ENCODE data around the gene RNLS.

DNA sequence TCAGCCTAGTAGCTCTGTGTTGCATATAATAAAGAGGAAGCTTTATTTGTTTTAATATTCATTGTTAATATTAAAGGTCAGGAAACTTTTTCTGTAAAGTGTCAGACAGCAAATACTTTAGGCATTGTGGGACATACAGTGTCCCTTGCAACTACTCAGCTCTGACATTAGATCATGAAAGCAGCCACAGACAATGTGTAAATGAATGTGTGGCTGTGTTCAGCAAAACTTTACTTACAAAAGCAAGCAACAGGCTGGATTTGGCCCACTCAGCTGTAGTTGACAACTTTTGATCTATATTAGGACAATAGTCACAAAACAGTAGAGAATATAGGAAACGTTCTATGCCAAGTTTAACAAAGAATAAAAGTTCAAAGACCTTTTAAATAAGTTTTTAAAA is 173.3 kb downstream of the RNLS start:
- TF ChIP-seq, protein P1, sequence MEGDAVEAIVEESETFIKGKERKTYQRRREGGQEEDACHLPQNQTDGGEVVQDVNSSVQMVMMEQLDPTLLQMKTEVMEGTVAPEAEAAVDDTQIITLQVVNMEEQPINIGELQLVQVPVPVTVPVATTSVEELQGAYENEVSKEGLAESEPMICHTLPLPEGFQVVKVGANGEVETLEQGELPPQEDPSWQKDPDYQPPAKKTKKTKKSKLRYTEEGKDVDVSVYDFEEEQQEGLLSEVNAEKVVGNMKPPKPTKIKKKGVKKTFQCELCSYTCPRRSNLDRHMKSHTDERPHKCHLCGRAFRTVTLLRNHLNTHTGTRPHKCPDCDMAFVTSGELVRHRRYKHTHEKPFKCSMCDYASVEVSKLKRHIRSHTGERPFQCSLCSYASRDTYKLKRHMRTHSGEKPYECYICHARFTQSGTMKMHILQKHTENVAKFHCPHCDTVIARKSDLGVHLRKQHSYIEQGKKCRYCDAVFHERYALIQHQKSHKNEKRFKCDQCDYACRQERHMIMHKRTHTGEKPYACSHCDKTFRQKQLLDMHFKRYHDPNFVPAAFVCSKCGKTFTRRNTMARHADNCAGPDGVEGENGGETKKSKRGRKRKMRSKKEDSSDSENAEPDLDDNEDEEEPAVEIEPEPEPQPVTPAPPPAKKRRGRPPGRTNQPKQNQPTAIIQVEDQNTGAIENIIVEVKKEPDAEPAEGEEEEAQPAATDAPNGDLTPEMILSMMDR (IDR thresholded peaks at IDR 0.05) = no peak
- no peak for TF ChIP-seq POLR2A (IDR thresholded peaks at IDR 0.05)

Measured in testis (tissue), 2 donors.